ENCODE measurements around the gene FRMD1. TPM values are rescaled to one million over a fixed set of nuclear protein-coding genes. Genes with fewer than 3 reads are reported as not detected.

The FRMD1 gene
- total RNA-seq, 1 donor from 2014 or later = not detected

DNA sequence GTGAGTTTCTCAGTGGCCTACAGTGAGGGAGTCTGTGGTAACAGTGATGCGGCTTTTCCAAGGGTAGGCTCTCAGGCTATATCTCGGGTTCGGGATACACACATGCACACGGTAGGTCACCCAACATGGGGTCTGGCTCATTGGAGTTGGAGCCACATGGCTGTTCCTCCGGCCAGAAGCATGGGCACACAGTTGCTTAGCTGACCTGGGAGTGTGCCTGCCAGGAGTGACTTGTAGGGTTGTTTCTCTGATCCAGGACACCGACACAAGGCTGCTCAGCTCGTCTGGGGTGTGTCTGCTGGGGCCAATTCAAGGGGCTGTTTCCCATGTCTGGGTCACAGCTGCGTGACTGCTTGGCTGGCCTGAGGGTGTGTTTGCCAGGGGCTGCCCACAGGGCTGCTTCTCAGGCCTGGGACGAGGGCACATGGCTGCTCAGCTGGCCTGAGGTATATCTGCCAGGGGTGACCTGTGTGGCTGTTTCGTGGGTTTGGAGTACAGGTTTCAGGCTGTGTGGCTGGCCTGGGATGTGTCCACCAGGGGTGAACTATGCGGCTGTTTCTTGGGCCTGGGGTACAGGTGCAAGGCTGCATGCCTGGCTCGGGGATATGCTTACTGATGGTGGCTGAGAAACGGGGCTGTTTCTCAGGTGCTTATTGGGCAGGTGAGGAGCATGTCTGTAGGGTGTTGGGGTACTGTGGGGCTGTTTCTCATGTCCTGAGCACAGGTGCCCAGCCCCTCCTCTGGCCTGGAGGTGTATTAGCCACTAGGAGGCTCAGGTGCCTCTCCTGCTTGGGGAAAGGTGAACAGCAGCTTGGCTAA lies 66.4 kb downstream of the FRMD1 start:
- no peak overlapping the region for H3K9ac ChIP-seq
- no peak overlapping the region for H3K27ac ChIP-seq
- Mint-ChIP-seq H3K9me3 (peaks cover 40% of the 10 kb centered on the region), H3K27me3 (ENCODE audit: insufficient read depth, low read depth) (peaks cover 2% of the 10 kb centered on the region), H3K27ac (no peak overlapping the region), H3K4me1 (peaks cover 3% of the 10 kb centered on the region), H3K36me3 (no peaks in the 10 kb centered on the region), H3K4me3 (no peak overlapping the region)
- peaks cover 5% of the 10 kb centered on the region for H3K4me1 ChIP-seq
- no peaks in the 10 kb centered on the region for H3K79me2 ChIP-seq (ENCODE audit: low read depth)
- no peaks in the 10 kb centered on the region for H4K20me1 ChIP-seq (ENCODE audit: low read depth)
- TF ChIP-seq EZH2 (IDR thresholded peaks at IDR 0.05) (no peak), EZH2phosphoT487 (IDR thresholded peaks at IDR 0.05) (no peak)
- TF ChIP-seq, protein P1, sequence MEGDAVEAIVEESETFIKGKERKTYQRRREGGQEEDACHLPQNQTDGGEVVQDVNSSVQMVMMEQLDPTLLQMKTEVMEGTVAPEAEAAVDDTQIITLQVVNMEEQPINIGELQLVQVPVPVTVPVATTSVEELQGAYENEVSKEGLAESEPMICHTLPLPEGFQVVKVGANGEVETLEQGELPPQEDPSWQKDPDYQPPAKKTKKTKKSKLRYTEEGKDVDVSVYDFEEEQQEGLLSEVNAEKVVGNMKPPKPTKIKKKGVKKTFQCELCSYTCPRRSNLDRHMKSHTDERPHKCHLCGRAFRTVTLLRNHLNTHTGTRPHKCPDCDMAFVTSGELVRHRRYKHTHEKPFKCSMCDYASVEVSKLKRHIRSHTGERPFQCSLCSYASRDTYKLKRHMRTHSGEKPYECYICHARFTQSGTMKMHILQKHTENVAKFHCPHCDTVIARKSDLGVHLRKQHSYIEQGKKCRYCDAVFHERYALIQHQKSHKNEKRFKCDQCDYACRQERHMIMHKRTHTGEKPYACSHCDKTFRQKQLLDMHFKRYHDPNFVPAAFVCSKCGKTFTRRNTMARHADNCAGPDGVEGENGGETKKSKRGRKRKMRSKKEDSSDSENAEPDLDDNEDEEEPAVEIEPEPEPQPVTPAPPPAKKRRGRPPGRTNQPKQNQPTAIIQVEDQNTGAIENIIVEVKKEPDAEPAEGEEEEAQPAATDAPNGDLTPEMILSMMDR (IDR thresholded peaks at IDR 0.05) = no peak
- H3K36me3 ChIP-seq = no peaks in the 10 kb centered on the region
- no peak overlapping the region for H2AFZ ChIP-seq (replicated peaks)
- peaks cover 19% of the 10 kb centered on the region for H3K9me3 ChIP-seq (ENCODE audit: low read depth)
- DNase-seq (ENCODE audit: low spot score) = no peak
- no peaks in the 10 kb centered on the region for H3K27me3 ChIP-seq
- no peak overlapping the region for H3K4me2 ChIP-seq
- H3F3A ChIP-seq (ENCODE audit: low read depth) = no peaks in the 10 kb centered on the region
- H3K4me3 ChIP-seq = no peak overlapping the region

DNA sequence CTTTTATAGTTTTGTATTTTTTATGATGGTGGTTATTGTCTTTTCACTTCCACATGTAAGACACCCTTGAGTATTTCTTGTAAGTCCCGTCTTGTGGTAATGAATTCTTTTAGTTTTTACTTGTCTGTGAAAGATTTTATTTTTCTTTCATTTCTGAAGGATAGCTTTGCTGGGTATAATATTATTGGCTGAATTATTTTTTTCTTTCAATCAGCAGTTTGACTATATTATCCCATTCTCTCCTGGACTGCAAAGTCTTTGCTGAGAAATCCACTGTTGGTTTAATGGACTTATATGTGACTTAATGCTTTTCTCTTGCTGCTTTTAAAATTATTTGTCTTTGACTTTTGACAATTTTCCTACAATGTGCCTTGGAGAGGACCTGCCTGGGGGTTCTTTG lies 67.7 kb downstream of the FRMD1 start:
- no peaks in the 10 kb centered on the region for H3K79me2 ChIP-seq (ENCODE audit: low read depth)

DNA sequence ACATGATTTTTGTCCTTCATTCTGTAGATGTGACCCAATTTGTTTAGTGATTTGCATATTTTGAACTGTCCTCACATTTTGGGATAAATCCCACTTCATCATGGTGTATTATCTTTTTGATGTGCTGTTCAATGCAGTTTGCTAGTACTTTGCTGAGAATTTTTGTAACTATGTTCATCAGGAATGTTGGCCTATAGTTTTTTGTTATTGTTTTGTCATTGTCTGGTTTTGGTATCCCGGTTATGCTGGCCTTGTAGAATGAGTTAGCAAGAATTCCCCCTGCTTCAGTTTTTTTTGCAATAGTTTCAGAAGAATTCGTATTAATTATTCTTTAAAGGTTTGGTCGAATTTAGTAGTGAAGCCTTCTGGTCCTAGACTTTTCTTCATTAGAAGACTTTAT lies 69.7 kb downstream of the FRMD1 start:
- Histone ChIP-seq H3K4me2 (no peak overlapping the region), H3K79me2 (ENCODE audit: low read depth) (no peaks in the 10 kb centered on the region), H3K36me3 (no peaks in the 10 kb centered on the region), H3K27ac (no peak overlapping the region), H3K27me3 (no peaks in the 10 kb centered on the region), H3K4me1 (no peaks in the 10 kb centered on the region), H4K20me1 (ENCODE audit: low read depth) (no peaks in the 10 kb centered on the region), H3K4me3 (no peak overlapping the region), H3K9me3 (ENCODE audit: low read depth) (peaks cover 19% of the 10 kb centered on the region), H2AFZ (replicated peaks) (no peak overlapping the region), H3F3A (ENCODE audit: low read depth) (no peaks in the 10 kb centered on the region), H3K9ac (no peak overlapping the region)
- Mint-ChIP-seq H3K27ac (no peak overlapping the region), H3K4me1 (no peaks in the 10 kb centered on the region), H3K36me3 (no peaks in the 10 kb centered on the region), H3K4me3 (no peak overlapping the region), H3K9me3 (peaks cover 40% of the 10 kb centered on the region), H3K27me3 (ENCODE audit: insufficient read depth, low read depth) (no peaks in the 10 kb centered on the region)
- DNase-seq (ENCODE audit: low spot score) = no peak
- TF ChIP-seq, protein P1 (IDR thresholded peaks at IDR 0.05) = no peak
- no peak for TF ChIP-seq EZH2phosphoT487 (IDR thresholded peaks at IDR 0.05)
- TF ChIP-seq EZH2 (IDR thresholded peaks at IDR 0.05) = no peak

More for the DNA sequence above, 67.7 kb downstream of the FRMD1 start:
- Histone ChIP-seq H3K4me1 (peaks cover 1% of the 10 kb centered on the region), H3K4me2 (no peak overlapping the region), H3K36me3 (no peaks in the 10 kb centered on the region), H3K27me3 (no peaks in the 10 kb centered on the region), H3K9ac (no peak overlapping the region), H4K20me1 (ENCODE audit: low read depth) (no peaks in the 10 kb centered on the region), H3F3A (ENCODE audit: low read depth) (no peaks in the 10 kb centered on the region), H2AFZ (replicated peaks) (no peak overlapping the region), H3K4me3 (no peak overlapping the region), H3K9me3 (ENCODE audit: low read depth) (peaks cover 19% of the 10 kb centered on the region), H3K27ac (no peak overlapping the region)
- Mint-ChIP-seq H3K4me1 (no peaks in the 10 kb centered on the region), H3K27me3 (ENCODE audit: insufficient read depth, low read depth) (peaks cover 2% of the 10 kb centered on the region), H3K27ac (no peak overlapping the region), H3K36me3 (no peaks in the 10 kb centered on the region), H3K4me3 (no peak overlapping the region), H3K9me3 (peaks cover 38% of the 10 kb centered on the region)
- TF ChIP-seq EZH2phosphoT487 (IDR thresholded peaks at IDR 0.05) = no peak
- TF ChIP-seq EZH2 (IDR thresholded peaks at IDR 0.05) = no peak
- TF ChIP-seq, protein P1 (IDR thresholded peaks at IDR 0.05) = no peak
- no peak for DNase-seq (ENCODE audit: low spot score)

Measured in neural progenitor cell (in vitro differentiated cells).